ENCODE results near the gene NRXN2.

Gene NRXN2

DNA sequence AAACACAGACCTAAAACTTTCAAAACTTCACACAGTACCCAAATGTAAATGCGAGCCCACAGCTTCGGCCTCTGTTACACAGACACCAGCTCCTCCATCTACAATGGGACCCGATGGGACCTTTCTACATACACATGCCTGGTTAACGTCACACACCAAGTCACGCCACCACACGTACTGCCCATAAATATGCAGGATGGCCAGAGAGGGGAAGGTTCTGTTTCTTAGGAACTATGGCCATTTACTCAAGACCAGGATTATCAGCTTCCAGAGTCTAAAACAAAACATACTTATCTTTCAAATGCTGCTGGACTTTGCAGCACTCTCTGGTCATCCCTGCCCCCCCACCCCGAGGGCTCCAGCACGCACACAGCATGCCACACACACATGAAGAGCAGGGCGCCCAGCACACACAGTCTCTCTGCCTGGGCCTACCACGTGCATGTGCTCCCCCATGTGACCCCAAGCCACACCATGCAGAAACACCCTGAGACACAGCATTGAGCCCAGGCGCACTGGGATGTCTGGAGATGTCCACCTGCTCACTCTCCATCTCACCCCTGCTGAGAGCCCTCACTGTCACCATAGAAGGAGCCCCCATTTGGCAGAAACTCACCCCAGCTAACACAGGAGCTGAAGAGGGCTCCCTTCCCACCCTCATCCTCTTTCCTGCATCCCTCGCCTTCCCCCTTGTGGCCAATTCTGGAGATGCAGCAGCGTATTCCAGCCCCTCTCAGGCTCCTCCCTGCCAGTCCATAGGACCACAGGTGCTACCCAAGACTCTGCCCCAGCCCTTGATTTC lies 70.2 kb downstream of the NRXN2 start:
- DNase-seq (ENCODE audit: low read depth in 3 of 3), result peak; percentile 57 to 80 (median 63)

DNA sequence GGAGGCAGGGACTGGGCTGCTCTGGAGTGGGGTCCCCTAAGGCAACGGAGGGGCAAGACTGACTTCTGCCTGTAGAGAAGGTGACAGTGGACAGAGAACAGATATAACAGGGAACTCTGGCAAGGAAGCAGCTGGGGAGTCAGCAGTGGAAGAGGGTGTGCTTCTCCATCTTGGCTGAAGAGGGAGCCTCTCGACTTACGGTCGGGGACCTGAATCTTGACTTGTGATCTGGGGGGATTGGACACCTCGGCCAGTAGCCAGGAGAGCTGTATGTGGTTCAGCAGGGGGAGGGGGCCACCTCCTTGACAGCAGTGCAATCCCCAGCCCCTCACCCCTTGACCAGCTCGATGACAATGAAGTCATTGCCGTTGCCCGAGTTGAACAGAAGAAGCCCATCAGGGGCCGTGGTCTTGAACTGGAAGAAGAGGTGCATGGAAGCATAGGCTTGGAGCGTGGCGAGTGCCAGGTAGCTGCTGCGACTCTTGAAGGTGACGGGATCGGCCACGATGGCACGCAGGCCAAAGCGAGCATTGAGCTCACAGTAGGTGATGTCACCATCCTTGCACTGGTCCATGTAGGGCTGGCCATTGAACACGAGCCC lies 72.0 kb downstream of the NRXN2 start:
- no peak for DNase-seq (ENCODE audit: low read depth in 3 of 3)

DNA sequence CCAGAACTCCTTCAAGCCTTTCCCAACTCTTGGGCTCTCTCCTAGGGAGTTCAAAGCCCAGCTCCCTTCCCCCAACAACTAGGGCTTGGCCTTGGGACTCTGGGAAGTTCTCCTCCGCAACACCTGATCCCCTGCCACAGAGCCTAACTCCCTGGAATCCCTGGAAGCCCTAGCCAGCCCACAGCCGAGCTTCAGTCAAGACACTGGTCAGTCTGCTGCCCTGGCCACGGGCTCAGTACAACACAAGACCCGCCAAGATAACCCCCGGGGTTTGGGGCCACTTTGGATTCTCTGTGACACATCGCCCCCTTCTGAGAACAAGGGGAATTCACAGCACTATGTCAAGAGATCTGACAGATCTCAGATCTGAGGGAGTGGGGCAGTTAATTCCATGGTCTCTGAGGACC lies 73.7 kb downstream of the NRXN2 start:
- DNase-seq (ENCODE audit: low read depth in 3 of 3), result no peak

DNA sequence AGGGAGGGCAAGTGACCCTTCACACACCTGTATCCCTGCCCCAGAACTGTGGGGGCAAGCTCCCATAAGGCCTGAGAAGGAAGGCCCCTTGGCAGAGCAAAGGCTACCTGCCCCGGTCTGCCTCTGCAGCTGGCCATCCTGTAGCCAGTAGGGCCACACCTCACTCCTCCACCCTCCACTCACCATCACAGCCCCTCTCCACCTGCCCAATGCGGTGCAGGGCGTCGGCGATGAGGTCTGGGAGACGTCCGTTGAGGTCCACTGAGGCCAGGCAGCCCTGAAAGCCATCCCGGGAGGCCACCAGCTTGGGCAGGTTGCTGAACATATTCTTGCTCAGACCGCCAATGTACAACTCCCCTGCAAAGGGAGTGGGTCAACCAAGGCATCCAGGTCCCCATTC lies 74.4 kb downstream of the NRXN2 start:
- no peak for DNase-seq (ENCODE audit: low read depth in 3 of 3)

DNA sequence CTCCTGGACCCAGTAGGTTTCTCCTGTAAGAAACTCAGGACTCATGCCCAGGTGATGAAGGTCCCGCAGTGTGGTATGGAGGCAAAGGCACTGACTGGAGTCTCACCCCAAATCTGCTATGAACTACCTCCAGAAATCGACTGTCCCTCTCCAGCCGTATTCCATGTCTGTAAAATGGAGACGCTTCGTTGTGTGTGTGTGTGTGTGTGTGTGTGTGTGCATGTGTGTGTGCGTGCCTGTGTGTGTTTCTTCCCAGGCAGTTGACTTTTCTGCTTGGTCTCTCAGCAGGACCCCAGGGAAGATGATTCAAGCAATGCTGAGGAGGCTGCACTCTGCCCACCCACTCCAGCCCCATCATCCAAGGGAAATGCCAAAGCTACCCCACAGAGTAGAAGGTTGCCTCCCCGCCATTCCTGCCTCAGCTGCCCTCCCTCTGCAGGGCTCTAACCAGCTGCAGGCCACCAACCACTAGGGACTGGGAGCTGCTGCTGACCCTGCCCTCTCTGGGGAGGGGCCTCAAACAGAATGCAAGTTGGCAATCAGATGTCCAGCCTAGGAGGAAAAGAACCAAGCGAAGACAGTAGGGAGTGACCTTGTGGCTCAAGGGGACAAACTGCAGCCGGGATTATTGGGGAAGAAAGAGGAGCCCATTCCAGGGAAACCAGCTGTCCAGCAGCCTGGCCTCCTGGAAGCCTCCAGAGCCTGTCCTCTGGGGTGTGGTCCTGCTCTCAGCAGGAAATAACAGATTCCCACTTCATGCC lies 75.8 kb downstream of the NRXN2 start:
- no peak for DNase-seq (ENCODE audit: low read depth in 3 of 3)

DNA sequence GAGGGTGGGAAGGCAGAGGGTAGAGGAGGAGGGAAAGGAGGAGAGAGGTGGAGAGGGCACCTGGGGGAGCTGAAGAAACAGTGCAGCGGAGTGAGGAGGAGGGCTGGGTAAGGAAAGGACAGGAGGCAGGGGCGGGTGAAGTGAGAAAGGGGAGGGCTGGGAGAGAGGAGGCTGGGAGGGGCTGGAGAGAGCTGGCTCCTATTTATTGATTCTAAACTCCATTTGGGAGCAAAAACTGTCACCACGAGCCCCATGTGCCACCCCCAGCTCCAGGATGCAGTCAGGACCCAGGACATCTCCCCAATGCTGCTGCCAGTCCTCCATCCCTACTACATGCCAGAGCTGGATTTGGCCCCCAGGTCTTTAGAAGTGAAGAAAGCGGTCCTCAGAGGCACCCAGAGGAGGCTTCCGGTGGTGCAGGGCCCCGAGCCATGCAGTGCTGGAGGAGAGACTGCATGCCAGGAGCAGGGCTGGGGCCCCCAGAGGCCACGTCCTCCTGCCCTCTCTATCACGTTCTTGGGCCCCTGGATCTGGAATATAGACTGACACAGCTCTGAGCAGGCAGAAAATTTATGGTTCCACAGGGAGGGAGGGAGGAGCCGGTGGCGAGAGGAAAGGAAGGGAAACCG lies 78.2 kb downstream of the NRXN2 start:
- DNase-seq (ENCODE audit: low read depth in 3 of 3), result no peak

DNA sequence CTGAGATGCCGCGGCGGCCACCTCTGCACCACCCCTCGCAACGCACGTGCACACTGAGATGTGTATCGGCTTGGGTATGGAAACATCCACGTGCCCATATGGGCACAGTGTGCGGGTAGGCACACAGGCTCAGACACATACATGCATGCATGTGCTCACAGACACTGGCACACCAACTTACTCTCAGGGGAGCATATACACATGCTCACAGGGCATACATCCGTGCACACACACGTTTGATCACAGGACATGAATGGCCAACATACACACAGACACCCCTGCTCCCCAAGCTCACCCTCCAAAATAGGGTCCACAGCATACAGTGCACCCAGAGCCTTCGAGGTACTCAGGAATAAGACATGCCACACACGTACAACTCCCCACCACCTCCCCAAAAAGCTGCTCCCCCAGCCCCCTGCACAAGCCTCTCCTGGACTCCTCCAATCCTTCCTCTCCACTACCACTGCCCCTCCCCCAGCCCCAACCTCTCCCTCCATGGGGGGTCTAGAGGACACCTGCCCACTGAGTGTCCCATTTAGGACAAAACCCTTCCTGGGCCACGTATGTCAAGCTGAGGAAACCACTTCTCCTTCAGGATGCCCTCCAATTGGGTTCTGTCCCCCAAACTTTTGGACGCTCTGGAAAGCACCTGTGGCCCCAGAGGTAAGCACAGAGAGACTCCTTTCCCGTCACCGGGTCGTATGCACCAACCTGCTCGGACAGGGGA lies 78.9 kb downstream of the NRXN2 start:
- no peak for DNase-seq (ENCODE audit: low read depth in 3 of 3)

DNA sequence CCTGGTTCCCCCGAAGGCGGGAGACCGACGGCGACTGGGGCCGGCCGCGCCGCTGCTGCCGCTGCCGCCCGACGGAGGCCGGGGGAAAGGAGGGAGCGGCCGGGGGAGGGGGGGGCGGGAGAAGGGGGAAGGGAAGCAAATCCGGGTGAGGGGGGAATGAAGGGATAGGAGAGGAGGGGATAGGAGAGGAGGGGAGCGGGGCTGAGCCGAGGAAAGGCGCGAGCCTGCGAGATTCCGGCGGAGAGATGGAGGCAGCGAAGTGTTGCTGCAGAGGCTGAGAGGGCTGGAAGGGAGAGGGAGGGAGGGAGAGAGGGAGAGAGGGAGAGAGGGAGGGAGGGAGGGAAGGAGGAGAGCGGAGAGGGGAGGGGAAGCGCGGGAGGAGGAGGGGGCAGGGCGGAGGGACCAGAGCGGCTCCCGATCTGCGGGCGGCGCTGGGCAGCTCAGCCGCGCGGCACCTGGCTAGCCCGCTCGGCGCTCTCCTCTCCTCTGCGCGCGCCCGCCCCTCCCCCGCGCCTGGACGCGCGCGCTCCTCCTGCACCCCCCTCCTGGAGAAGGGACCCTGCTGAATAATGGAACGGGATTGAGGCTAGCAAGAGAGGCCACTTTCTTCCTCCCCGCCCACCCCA lies 79.6 kb downstream of the NRXN2 start:
- DNase-seq (ENCODE audit: low read depth in 3 of 3), result no peak

DNA sequence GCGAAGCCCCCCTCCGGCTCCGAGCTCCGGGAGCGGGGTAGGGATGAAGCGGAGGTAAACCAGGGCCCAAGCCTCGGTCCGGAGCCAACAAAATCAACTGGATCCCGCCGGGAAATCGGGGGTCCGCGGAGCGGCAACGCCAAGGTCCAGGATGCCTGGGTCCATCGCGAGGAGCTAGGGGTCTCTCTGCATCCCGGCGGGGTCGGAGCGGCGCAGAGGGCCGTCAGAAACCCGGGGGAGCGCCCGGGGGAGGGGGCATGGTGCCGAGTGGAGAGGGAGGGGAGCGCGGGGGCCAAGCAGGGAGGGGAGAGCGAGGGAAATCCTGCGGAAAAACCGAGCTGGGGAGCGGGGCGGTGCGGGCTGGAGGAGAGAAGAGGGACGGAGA lies 80.1 kb downstream of the NRXN2 start:
- no peak for DNase-seq (ENCODE audit: low read depth in 3 of 3)

DNA sequence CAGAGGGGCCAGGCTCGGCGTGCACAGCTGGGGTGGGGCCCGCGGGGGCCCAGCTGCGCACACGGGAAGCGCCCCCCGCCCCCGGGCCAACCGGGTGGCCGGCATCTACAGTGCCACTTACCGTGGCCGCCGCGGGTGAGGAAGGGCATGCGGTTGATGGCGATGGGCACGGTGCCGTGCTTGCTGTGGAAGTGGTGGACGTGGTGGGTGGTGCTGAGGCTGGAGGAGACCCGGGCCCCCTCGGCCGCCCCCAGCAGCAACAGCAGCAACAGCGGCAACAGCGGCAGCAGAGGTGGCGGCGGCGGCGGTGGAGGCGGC lies 80.6 kb downstream of the NRXN2 start:
- no peak for DNase-seq (ENCODE audit: low read depth in 3 of 3)

DNA sequence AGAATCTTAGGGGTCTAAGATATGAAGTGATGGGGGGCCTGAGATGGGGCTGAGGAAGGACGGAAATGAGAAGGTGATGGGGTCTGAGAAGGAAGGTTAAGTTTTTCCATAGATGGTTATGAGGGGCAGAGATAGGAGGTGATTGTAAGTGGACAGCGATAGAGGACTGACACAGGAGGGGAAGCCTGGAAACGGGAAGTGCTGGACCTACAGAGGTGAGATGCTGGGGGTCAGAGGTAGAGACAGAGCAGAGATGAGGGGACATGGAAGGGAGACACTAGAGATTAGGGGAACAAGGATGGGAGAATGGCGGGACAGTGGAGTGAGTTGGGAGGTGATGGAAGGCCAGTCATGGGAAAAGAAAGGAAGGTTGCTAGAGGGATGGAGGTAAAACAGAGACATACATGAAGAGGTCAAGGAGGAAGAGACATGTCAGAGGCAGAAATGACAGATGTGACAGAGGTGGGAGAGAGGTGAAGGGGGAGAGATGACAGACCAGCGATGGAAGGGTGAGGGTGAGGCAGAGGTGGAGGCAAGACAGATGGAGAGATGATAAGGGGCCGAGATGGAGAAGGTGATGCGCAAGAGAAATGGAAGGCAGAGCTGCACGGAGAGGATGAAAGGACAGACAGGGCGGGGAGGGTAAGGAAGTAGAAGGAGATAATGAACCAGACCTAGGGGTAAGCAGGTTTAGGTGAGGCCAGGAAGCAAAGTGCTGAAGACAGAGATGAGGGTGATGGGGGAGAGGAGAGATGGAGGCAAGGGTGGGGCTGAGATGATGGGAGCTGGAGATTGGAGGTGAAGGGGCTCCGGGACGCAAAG lies 81.2 kb downstream of the NRXN2 start:
- no peak for DNase-seq (ENCODE audit: low read depth in 3 of 3)

DNA sequence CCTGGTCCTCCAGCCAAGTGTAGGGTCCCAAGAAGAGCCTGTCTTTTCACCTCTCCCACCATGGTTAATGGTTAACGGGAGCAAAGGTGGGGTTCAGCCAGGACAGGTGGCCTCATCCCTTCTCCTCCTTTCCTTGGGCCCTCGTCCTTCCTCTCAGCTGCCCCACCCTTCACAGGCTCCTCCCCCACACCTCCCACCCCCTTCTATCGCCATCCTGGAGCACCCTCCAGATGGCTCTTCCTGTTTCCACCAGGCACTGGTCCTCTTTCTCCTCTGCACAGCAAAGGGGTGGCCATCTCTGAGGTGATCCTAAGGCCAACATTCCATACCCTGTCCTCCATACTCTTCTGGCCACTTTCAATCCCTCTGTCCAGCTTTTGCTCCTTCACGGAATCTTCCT lies 83.1 kb downstream of the NRXN2 start:
- DNase-seq (ENCODE audit: low read depth in 3 of 3), result no peak

DNA sequence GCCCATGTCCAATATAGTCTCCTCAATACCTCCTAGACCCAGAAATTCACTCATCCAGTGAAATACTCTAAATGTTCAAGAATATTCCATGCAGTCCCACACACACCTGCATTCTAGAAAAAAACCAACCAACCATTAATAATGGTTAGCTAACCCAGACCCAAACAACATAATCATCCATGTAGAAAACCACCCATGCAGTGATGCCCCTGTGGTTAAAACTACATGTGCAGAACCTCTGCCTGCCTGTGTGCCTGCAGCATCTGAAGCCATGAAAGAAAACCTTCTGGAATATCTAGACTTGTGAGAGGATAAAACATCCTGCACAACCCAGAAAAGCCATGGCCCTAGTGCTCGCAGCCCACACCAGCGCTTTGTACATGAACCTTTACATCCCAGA lies 84.2 kb downstream of the NRXN2 start:
- DNase-seq (ENCODE audit: low read depth in 3 of 3), result no peak

DNA sequence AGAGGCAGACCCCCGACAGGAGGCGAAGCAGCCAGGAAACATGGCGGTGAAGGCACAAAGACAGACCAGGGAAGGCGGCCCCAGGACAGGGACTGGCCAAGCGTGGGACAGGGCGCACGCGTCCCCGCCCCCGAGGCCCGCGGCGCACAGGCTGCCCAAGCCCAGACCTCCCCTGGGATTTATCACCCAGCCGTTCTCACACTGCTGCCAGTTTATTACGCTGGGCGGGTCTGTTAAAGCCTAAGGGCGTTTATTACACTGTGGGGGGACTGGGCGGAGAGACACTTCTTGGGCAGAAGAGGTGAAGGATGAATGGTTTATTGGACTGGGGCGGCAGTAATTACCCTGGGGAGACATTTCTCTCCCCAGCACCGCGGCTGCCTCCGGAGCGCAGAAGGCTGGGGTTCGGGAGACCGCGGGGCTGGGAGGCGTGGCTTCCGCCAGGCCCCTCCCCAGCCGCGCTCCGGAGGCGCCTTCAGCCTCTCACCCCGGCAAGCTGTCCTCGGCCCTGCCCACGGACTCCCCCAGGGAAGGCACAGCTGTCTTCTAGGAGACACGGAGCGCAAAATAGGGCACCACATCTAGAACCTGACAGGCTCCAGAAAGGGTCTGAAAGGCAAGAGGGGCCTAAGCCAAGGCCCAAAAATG lies 84.9 kb downstream of the NRXN2 start:
- no peak for DNase-seq (ENCODE audit: low read depth in 3 of 3)

DNA sequence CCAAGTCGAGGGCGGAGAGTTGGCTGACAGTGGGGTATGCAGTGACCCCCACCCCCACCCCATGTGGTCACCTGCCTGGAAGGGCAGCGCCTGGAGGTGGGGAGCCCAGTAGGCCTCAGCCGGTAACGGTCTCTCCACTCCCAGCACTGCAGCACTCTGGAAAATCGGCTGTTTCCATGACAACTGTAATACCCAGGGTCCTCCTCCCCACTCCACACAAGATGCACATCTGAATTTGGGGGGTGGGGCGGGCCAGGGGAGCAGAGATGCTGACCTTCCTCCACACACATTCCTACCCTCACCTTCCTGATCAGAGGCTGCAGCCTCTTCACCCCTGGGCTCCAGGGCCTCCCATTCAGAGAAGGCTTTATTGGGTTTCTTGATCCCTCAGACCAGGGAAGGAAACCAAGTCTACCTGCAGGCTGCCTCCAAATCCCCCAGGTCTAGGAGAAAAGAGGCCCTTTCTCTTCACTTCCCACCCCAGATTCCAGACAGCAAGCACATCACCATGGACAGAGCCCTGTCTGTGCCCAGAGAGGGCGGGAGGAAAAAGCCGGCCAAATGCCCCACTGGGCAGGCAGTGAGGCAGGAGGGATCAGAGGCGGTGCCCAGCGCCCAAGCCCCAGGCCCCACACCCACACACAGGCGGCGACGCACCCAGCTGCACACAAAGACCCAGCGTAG lies 85.5 kb downstream of the NRXN2 start:
- DNase-seq (ENCODE audit: low read depth in 3 of 3), result no peak

DNA sequence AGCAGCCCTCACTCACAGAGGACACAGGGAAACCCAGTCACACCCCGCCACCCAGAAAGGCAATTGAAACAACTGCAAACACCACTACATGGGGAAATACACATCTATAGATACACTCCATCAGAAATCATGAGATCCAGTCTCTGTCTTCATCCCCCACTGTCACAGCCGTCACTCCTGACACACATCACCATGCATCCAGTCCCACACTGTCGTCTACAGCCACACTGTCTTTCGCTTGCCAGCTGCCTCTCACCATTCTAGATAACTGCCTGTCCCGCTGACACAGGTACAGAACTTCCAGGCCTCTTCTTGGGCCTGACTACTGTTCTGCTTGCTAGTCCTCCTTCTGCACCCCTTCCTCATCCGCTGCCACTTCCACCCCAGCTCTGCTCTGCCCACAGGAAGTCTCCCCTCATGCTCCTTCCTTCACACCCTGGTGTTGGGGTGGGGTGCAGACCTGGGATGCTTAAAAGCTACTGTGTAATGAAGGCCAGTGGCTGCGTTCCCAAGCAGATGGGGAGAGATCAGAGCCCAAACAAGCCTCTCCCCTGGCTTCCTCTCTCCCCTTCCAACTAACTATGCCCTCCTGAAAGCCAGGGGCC lies 89.3 kb downstream of the NRXN2 start:
- DNase-seq (ENCODE audit: low read depth in 3 of 3), result no peak

DNA sequence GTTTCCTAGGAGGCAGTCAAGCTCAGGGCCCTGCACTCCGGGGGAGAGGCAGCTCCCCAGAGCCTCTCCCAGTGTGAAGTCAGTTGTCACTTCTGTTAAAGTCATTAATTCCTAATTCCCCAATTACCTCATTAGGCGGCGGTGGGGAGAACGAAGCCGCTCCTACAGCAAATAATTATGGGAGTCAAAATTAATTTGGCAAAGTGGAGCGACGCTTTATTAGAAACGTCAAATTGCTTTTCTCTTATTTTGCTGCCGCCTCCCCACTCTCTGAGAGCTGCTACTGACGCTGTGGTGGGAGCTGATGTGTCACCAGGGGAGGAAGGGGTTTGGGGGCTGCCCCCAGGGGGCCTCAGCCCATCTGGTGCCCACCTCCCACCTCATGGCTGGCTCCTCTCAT lies 90.3 kb downstream of the NRXN2 start:
- DNase-seq (ENCODE audit: low read depth in 3 of 3), result no peak

DNA sequence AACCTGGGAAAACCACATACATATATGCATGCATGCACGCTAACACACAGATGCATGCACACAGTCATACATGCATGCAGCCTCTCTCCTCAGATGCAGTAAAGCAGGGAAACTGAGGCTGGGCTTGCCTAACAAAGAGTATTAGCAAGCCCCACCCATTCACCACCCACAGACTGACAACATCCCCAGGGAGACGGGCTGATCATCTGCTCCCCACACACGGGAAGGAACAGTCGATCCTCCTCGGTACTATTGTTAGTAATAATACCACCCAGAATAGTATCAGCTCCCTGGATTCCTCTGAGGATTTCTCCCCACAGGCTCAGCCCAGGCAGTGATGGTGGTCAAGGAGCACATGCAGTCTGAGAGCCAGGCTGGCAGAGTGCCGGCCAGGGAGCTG lies 90.8 kb downstream of the NRXN2 start:
- no peak for DNase-seq (ENCODE audit: low read depth in 3 of 3)

DNA sequence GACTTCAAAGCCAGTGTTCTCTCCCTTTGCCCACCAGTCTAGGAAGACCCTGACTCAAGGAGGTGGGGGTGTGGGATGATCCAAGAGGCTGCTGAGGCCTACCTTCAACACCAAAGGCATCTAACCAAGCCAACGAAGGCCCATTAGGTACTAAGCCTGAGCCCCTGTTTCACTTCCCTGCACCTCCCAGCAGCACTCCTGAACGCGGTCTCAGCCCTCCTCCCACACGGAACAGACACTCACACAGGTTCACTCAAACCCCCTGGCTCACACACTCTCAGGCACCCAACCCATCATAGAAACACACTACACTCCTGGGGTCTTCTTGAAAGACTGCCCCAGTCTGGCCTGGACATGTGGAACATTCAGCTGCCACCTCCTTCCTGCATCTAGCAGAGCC lies 91.3 kb downstream of the NRXN2 start:
- no peak for DNase-seq (ENCODE audit: low read depth in 3 of 3)
